HCT116 (cell line): ENCODE results near the gene ANGPTL4. TPM values are rescaled to one million over a fixed set of nuclear protein-coding genes. Genes with fewer than 3 reads are reported as not detected.

Experiments
- ATAC-seq: fragments of 200-7000 bp; cut with Tn5 transposase; 2 replicates; pipeline ENCODE4 v1.9.1; 2020; ENCODE audit warnings: mild to moderate bottlenecking, moderate library complexity
- BruUV-seq: library from RNA; stranded (reverse); fragments of 400-500 nt; replicated peaks from 2 replicates; lab custom pipeline; 2021; lab: Mats Ljungman, UMichigan
- CTCF ChIA-PET: fragments of 300-600 bp; sonication (Branson Sonifier 250); formaldehyde crosslinking; loops from one replicate; lab custom pipeline; 2021; ENCODE audit warnings: antibody characterized with exemption; lab: Charles Lee
- POLR2A ChIA-PET: fragments of 300-600, 350-600 bp; sonication (Branson Sonifier 250); formaldehyde crosslinking; loops from one replicate; lab custom pipeline; 2021; ENCODE audit warnings: antibody characterized with exemption; lab: Charles Lee
- RAD21 ChIA-PET, 2 experiments: fragments of 300-600 bp; sonication (Branson Sonifier 250); formaldehyde crosslinking; loops; one replicate each; lab custom pipeline; 2023; ENCODE audit warnings: low total read pairs in 2 of 2; ENCODE audit not compliant: uncharacterized antibody in 2 of 2, unreplicated experiment in 2 of 2, low non-redundant PET in 1 of 2; lab: Charles Lee
- DNase-seq: peaks from one replicate; pipeline ENCODE4 v3.0.0-alpha.2; 2010; ENCODE audit warnings: low read depth, low spot score
- H2AFZ ChIP-seq: fragments of 200-600 bp; shearing (Covaris generic), sonication (generic); 2 replicates; pipeline ENCODE4 v1.6.1; 2017; ENCODE audit warnings: low read depth, mixed run types, mixed read lengths, antibody characterized with exemption, low read length; ENCODE audit not compliant: poor library complexity, severe bottlenecking
- H3K27ac ChIP-seq: 2 replicates; pipeline ENCODE4 v1.5.1; 2012; ENCODE audit warnings: low read depth, low read length
- H3K27me3 ChIP-seq: fragments of 200-600 bp; sonication (generic); 2 replicates; pipeline ENCODE4 v1.6.1; 2016; ENCODE audit warnings: mixed run types, low read length, mixed read lengths; ENCODE audit not compliant: insufficient read depth
- H3K36me3 ChIP-seq, 2 experiments: fragments of 200-500 bp in 1 of 2; fragments of 200-600 bp in 1 of 2; sonication (Bioruptor generic) in 1 of 2; sonication (generic) in 1 of 2; 2 replicates each; pipeline versions ENCODE4 v1.5.1 to v1.6.1; 2014 to 2016; ENCODE audit warnings: low read length in 2 of 2, inconsistent platforms in 1 of 2, mixed read lengths in 1 of 2, mixed run types in 1 of 2; ENCODE audit not compliant: insufficient read depth in 2 of 2, control insufficient read depth in 1 of 2
- H3K4me1 ChIP-seq, 2 experiments: fragments of 200-600 bp in 1 of 2; sonication (generic) in 1 of 2; 2 replicates each; pipeline versions ENCODE4 v1.5.1 to v1.6.1; 2012 to 2017; ENCODE audit warnings: low read length in 2 of 2, inconsistent platforms in 1 of 2, mild to moderate bottlenecking in 1 of 2, mixed read lengths in 1 of 2, mixed run types in 1 of 2, moderate library complexity in 1 of 2; ENCODE audit not compliant: insufficient read depth in 2 of 2, control insufficient read depth in 1 of 2
- H3K4me2 ChIP-seq: fragments of 200-600 bp; sonication (generic); 2 replicates; pipeline ENCODE4 v1.6.1; 2017; ENCODE audit warnings: mixed run types, low read length, mixed read lengths
- H3K4me3 ChIP-seq, 2 experiments: fragments of 200-600 bp in 1 of 2; sonication (generic) in 1 of 2; replicated peaks in 1 of 2; 2 replicates each; pipeline ENCODE4 v1.5.1; 2011 to 2016; ENCODE audit warnings: low read length in 2 of 2, control low read depth in 1 of 2, low read depth in 1 of 2, mild to moderate bottlenecking in 1 of 2, mixed read lengths in 1 of 2, mixed run types in 1 of 2
- H3K79me2 ChIP-seq: fragments of 200-600 bp; sonication (generic); 2 replicates; pipeline ENCODE4 v1.6.1; 2017; ENCODE audit warnings: mild to moderate bottlenecking, mixed run types, low read length, moderate library complexity, mixed read lengths; ENCODE audit not compliant: insufficient read depth
- H3K9ac ChIP-seq: fragments of 200-600 bp; sonication (generic); 2 replicates; pipeline ENCODE4 v1.6.1; 2016; ENCODE audit warnings: low read length, mixed read lengths
- H3K9me2 ChIP-seq: fragments of 200-600 bp; sonication (generic), shearing (Covaris generic); 2 replicates; pipeline ENCODE4 v1.6.1; 2017; ENCODE audit warnings: mixed run types, mild to moderate bottlenecking, moderate library complexity; ENCODE audit not compliant: insufficient read depth
- H3K9me3 ChIP-seq, 2 experiments: fragments of 200-500 bp in 1 of 2; fragments of 200-600 bp in 1 of 2; sonication (Bioruptor generic) in 1 of 2; sonication (generic) in 1 of 2; 2 replicates each; pipeline ENCODE4 v1.6.1; 2014 to 2017; ENCODE audit warnings: low read length in 2 of 2, mixed read lengths in 2 of 2, inconsistent platforms in 1 of 2, low read depth in 1 of 2, mild to moderate bottlenecking in 1 of 2, mixed run types in 1 of 2, moderate library complexity in 1 of 2; ENCODE audit not compliant: control insufficient read depth in 1 of 2, insufficient read depth in 1 of 2
- H4K20me1 ChIP-seq: fragments of 200-600 bp; sonication (generic), shearing (Covaris generic); 2 replicates; pipeline ENCODE4 v1.6.1; 2017; ENCODE audit warnings: mixed run types, mild to moderate bottlenecking, moderate library complexity; ENCODE audit not compliant: insufficient read depth
- CBX3 ChIP-seq: IDR thresholded peaks from 2 replicates; pipeline ENCODE4 v1.6.1; 2012; ENCODE audit warnings: low read depth
- CTCF ChIP-seq, 3 experiments: fragments of 200-600 bp in 1 of 3; sonication (generic) in 1 of 3; IDR thresholded peaks in 2 of 3; conservative IDR thresholded peaks in 1 of 3; 2 replicates each; pipeline ENCODE4 v1.5.1; 2012 to 2017; ENCODE audit warnings: low read depth in 2 of 3, low read length in 2 of 3, antibody characterized with exemption in 1 of 3, borderline replicate concordance in 1 of 3, control low read depth in 1 of 3, mild to moderate bottlenecking in 1 of 3, mixed read lengths in 1 of 3, mixed run types in 1 of 3, moderate library complexity in 1 of 3; ENCODE audit not compliant: insufficient read depth in 1 of 3
- JUND ChIP-seq: IDR thresholded peaks from 2 replicates; pipeline ENCODE4 v1.6.1; 2012
- POLR2A ChIP-seq: IDR thresholded peaks from 2 replicates; pipeline ENCODE4 v1.7.0; 2011; ENCODE audit warnings: borderline replicate concordance; ENCODE audit not compliant: insufficient read depth, insufficient read length; ENCODE audit errors: extremely low read depth
- POLR2AphosphoS5 ChIP-seq: IDR thresholded peaks from 2 replicates; pipeline ENCODE4 v1.6.1; 2011; ENCODE audit warnings: mild to moderate bottlenecking, low read depth, low read length, moderate library complexity
- RAD21 ChIP-seq: IDR thresholded peaks from 2 replicates; pipeline ENCODE4 v1.6.1; 2012; ENCODE audit warnings: low read depth, mild to moderate bottlenecking
- SRF ChIP-seq: IDR thresholded peaks from 2 replicates; pipeline ENCODE4 v1.6.1; 2012; ENCODE audit warnings: low read depth
- ZBTB33 ChIP-seq: IDR thresholded peaks from 2 replicates; pipeline ENCODE4 v1.6.1; 2011; ENCODE audit warnings: mild to moderate bottlenecking, low read length, moderate library complexity; ENCODE audit not compliant: insufficient replicate concordance; ENCODE audit errors: extremely low read depth
- intact Hi-C: fragments of 100-400 bp; cut with micrococcal nuclease; formaldehyde crosslinking; loops from 2 replicates; pipeline ENCODE4 v1.10.0; 2022
- total RNA-seq: library from RNA; stranded (reverse); gene quantifications from one replicate; pipeline ENCODE4 v1.2.1, GENCODE V29; 2021; ENCODE audit not compliant: unreplicated experiment

ANGPTL4 gene
- total RNA-seq, 1 experiment from 2014 or later, result 54.8 TPM

DNA sequence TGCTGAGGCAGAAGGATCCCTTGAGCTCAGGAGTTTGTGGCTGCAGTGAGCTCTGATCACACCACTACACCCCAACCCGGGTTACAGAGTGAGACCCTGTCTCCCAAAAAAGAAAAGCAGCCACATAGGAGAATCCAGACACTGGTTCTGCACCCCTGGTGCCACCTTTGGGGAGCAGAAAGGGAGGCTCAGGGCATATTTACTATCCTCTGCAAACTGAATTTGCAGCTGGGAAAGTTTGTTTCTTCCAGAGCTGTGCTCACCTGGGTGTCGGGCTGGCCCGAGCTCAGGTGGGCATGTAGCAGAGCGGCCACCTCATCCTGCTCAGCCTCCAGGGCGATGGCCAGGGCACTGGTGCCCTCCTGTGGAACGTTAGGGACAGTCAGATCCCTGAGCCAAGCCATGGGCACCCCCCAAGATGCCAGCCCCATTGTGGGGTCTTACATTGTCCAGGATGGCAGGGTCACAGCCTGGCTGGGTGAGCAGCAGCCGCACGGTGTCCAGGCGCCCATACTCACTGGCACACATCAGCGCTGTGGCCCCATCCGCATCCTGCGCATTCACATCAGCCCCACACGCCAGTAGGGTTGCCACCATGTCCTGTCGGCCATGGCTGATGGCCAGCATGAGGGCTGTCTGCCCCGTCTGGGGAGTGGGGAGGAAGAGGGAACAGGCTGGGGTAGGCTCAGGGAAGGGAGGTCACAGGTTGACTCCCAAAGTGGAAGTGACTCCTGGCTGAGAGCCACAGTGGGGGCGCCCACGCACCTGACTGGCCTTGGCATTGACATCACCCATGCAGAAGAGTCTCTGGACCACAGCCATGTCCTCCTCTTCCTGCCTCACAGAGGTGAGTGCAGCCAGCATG lies 39.5 kb upstream of the ANGPTL4 start:
- H3K79me2 ChIP-seq, result peaks cover 39% of the 10 kb centered on the region
- peaks cover 11 to 22% of the 10 kb centered on the region in 2 experiments for H3K36me3 ChIP-seq
- H3K27ac ChIP-seq, result peak overlapping the region; percentile 74
- peaks cover 5% of the 10 kb centered on the region; the same call in 1 of the 2 replicates for H4K20me1 ChIP-seq
- no peaks in the 10 kb centered on the region for H3K9me3 ChIP-seq
- BruUV-seq, result no TSS peak
- H3K9ac ChIP-seq, result no peak overlapping the region
- intact Hi-C loops, result no loop called here
- CTCF ChIA-PET, result interaction anchor here (1.8 kb wide), 1 partner anchor 12 kb away, joined by 5 read pairs; no protein-coding TSS in a partner anchor
- H3K4me3 ChIP-seq, result no peak overlapping the region
- H3K4me1 ChIP-seq, result peaks cover 12 to 25% of the 10 kb centered on the region in 2 experiments; a peak in 3 of 4 replicates
- DNase-seq (no peak), ATAC-seq (peak; percentile 35)
- RAD21 ChIA-PET, result interaction anchor here in 1 of 2 experiments (0.6 kb wide), 1 partner anchor 404 kb away, joined by 3 read pairs; the partner anchor contains the start of gene SNAPC2
- H2AFZ ChIP-seq, result no peak overlapping the region
- 0 out of 2 replicates have a peak, but pooled peaks have one; percentile 23 for TF ChIP-seq CBX3
- TF ChIP-seq POLR2AphosphoS5, result peak; percentile 30; the same call in 1 of the 2 replicates
- peak; percentile 33; the same call in 1 of the 2 replicates for TF ChIP-seq JUND
- TF ChIP-seq SRF, result no peak
- peak in 2 of 3 experiments; percentile 12 to 19; a peak in 3 of 6 replicates for TF ChIP-seq CTCF (IDR thresholded peaks at IDR 0.05 in 2 of 3, conservative IDR thresholded peaks at IDR 0.05 in 1 of 3; ENCODE audit: borderline replicate concordance in 1 of 3, insufficient read depth in 1 of 3, low read depth in 2 of 3, low read length in 2 of 3)
- TF ChIP-seq POLR2A, result peak; percentile 32
- TF ChIP-seq ZBTB33, result no peak
- TF ChIP-seq RAD21, result no peak
- H3K9me2 ChIP-seq, result no peaks in the 10 kb centered on the region
- H3K27me3 ChIP-seq, result no peaks in the 10 kb centered on the region
- no peak overlapping the region for H3K4me2 ChIP-seq
- POLR2A ChIA-PET, result interaction anchor here (0.7 to 4.1 kb wide), 3 partner anchors 10 to 189 kb away, joined by 3 to 37 read pairs (median 5); partner anchors contain the start of gene ZNF414
